IMR-90 (cell line): Measurements from ENCODE around the gene SATB2. TPM values are rescaled to one million over a fixed set of nuclear protein-coding genes. Genes with fewer than 3 reads are reported as not detected.

Source experiments
- ATAC-seq: fragments of 200-7000 bp; cut with Tn5 transposase; 2 replicates; pipeline ENCODE4 v1.9.1; 2020; ENCODE audit warnings: low read depth, mild to moderate bottlenecking, moderate library complexity
- BruUV-seq: library from RNA; stranded (reverse); fragments of 400-500 nt; replicated peaks from 2 replicates; lab custom pipeline; 2021; lab: Mats Ljungman, UMichigan
- CTCF ChIA-PET: fragments of 300-600 bp; formaldehyde crosslinking; extraction: SDS; loops from one replicate; lab custom pipeline; 2021; ENCODE audit warnings: antibody characterized with exemption; lab: Yijun Ruan, JAX
- POLR2A ChIA-PET: fragments of 300-600 bp; sonication (Branson Sonifier 250); formaldehyde crosslinking; loops from one replicate; lab custom pipeline; 2022; ENCODE audit warnings: antibody characterized with exemption; ENCODE audit not compliant: unreplicated experiment; lab: Charles Lee
- DNase-seq: peaks from one replicate; pipeline ENCODE4 v3.0.0; 2013
- H2AFZ ChIP-seq: replicated peaks from 2 replicates; pipeline ENCODE3; 2013; ENCODE audit warnings: low read length, mild to moderate bottlenecking; ENCODE audit not compliant: poor library complexity
- H2AK5ac ChIP-seq: 2 replicates; pipeline ENCODE4 v1.6.1; 2013; ENCODE audit warnings: low read depth, low read length, inconsistent platforms
- H2AK9ac ChIP-seq: replicated peaks from 2 replicates; pipeline ENCODE3; 2013; ENCODE audit warnings: mild to moderate bottlenecking, low read depth, low read length, moderate library complexity; ENCODE audit not compliant: poor library complexity
- H2BK120ac ChIP-seq: 2 replicates; pipeline ENCODE4 v1.6.1; 2013; ENCODE audit warnings: low read depth, low read length, inconsistent platforms
- H2BK15ac ChIP-seq: 3 replicates; pipeline ENCODE4 v1.6.1; 2013; ENCODE audit warnings: low read depth, low read length, inconsistent platforms
- H2BK20ac ChIP-seq: 2 replicates; pipeline ENCODE4 v1.6.1; 2013; ENCODE audit warnings: low read depth, mild to moderate bottlenecking, inconsistent platforms, low read length, moderate library complexity
- H2BK5ac ChIP-seq: 2 replicates; pipeline ENCODE4 v1.6.1; 2013; ENCODE audit warnings: mild to moderate bottlenecking, low read depth, low read length, inconsistent platforms; ENCODE audit not compliant: poor library complexity, severe bottlenecking
- H3K14ac ChIP-seq: replicated peaks from 2 replicates; pipeline ENCODE4 v1.6.1; 2013; ENCODE audit warnings: low read depth, low read length, inconsistent platforms
- H3K18ac ChIP-seq: 2 replicates; pipeline ENCODE4 v1.6.1; 2013; ENCODE audit warnings: low read depth, low read length, control low read depth
- H3K23ac ChIP-seq: 2 replicates; pipeline ENCODE4 v1.6.1; 2013; ENCODE audit warnings: low read depth, low read length, inconsistent platforms
- H3K27ac ChIP-seq: 2 replicates; pipeline ENCODE4 v1.5.1; 2013; ENCODE audit warnings: mild to moderate bottlenecking, control low read depth, low read length; ENCODE audit not compliant: insufficient read depth
- H3K27me3 ChIP-seq: 2 replicates; pipeline ENCODE4 v1.6.1; 2013; ENCODE audit warnings: low read length; ENCODE audit not compliant: control insufficient read depth, insufficient read depth
- H3K36me3 ChIP-seq: 2 replicates; pipeline ENCODE4 v1.6.1; 2013; ENCODE audit warnings: low read length, mixed read lengths; ENCODE audit not compliant: control insufficient read depth, insufficient read depth
- H3K4ac ChIP-seq: 2 replicates; pipeline ENCODE4 v1.6.1; 2013; ENCODE audit warnings: low read depth, low read length, inconsistent platforms
- H3K4me1 ChIP-seq: 2 replicates; pipeline ENCODE4 v1.6.1; 2013; ENCODE audit warnings: low read length, mixed read lengths; ENCODE audit not compliant: control insufficient read depth, insufficient read depth
- H3K4me2 ChIP-seq: 2 replicates; pipeline ENCODE4 v1.6.1; 2013; ENCODE audit warnings: low read depth, mild to moderate bottlenecking, control low read depth, low read length, moderate library complexity
- H3K4me3 ChIP-seq: 2 replicates; pipeline ENCODE4 v1.5.1; 2013; ENCODE audit warnings: low read depth, mild to moderate bottlenecking, control low read depth, low read length, moderate library complexity; ENCODE audit not compliant: insufficient read depth
- H3K56ac ChIP-seq: 2 replicates; pipeline ENCODE4 v1.6.1; 2013; ENCODE audit warnings: low read length, inconsistent platforms; ENCODE audit not compliant: insufficient read depth; ENCODE audit errors: extremely low read depth
- H3K79me1 ChIP-seq, 2 experiments: 2 replicates each; pipeline ENCODE4 v1.6.1; 2013; ENCODE audit warnings: low read length in 2 of 2, inconsistent platforms in 1 of 2, low read depth in 1 of 2
- H3K9ac ChIP-seq: 2 replicates; pipeline ENCODE4 v1.6.1; 2013; ENCODE audit warnings: low read depth, low read length, control low read depth
- H3K9me1 ChIP-seq: 2 replicates; pipeline ENCODE4 v1.6.1; 2013; ENCODE audit warnings: low read length, inconsistent platforms; ENCODE audit not compliant: insufficient read depth
- H3K9me3 ChIP-seq: 2 replicates; pipeline ENCODE4 v1.6.1; 2013; ENCODE audit warnings: low read length; ENCODE audit not compliant: control insufficient read depth, insufficient read depth
- H4K20me1 ChIP-seq: 2 replicates; pipeline ENCODE4 v1.6.1; 2013; ENCODE audit warnings: low read length, inconsistent platforms; ENCODE audit not compliant: insufficient read depth
- H4K5ac ChIP-seq: 2 replicates; pipeline ENCODE4 v1.6.1; 2013; ENCODE audit warnings: mild to moderate bottlenecking, low read depth, low read length, control low read depth
- H4K8ac ChIP-seq, 2 experiments: 2 replicates each; pipeline ENCODE4 v1.6.1; 2013; ENCODE audit warnings: low read depth in 2 of 2, low read length in 2 of 2, control low read depth in 1 of 2, inconsistent platforms in 1 of 2
- H4K91ac ChIP-seq: 2 replicates; pipeline ENCODE4 v1.6.1; 2013; ENCODE audit warnings: low read depth, low read length, inconsistent platforms; ENCODE audit not compliant: insufficient read depth
- POLR2A ChIP-seq: IDR thresholded peaks from 2 replicates; pipeline ENCODE4 v1.6.1; 2012; ENCODE audit warnings: mild to moderate bottlenecking, low read depth, low read length
- RAD21 ChIP-seq: IDR thresholded peaks from 2 replicates; pipeline ENCODE4 v1.6.1; 2012; ENCODE audit warnings: low read length, improper control_type of control experiment
- WGBS, 2 experiments: methylation state at CpG; one replicate each; pipeline versions ENCODE4 v1.1.5 to v1.1.7; 2013; ENCODE audit warnings: missing lambda C conversion rate in 2 of 2; ENCODE audit not compliant: insufficient read length in 1 of 2; ENCODE audit errors: extremely low coverage in 2 of 2; 5-methylcytosine and 5-hydroxymethylcytosine counted together
- dilution Hi-C: fragments of 300-500 bp; cut with HindIII; formaldehyde crosslinking; loops from one replicate; pipeline ENCODE4 v1.14.3; 2018; ENCODE audit warnings: low sequenced_read_pairs; ENCODE audit not compliant: unreplicated experiment
- in situ Hi-C: fragments of 300-500 bp; cut with MboI; formaldehyde crosslinking; loops from 3 replicates; pipeline ENCODE4 v1.14.3; 2019; ENCODE audit warnings: low sequenced_read_pairs, inconsistent platforms, mixed read lengths
- intact Hi-C: fragments of 100-400 bp; cut with micrococcal nuclease; formaldehyde crosslinking; loops from 2 replicates; pipeline ENCODE4 v1.10.0; 2022
- polyA plus RNA-seq, 3 experiments: library from polyadenylated mRNA; depleted of rRNA; stranded (reverse); fragments of >200 nt; gene quantifications; 2 replicates each; pipeline ENCODE4 v1.2.3, GENCODE V29; 2012; ENCODE audit warnings: low replicate concordance in 1 of 3
- total RNA-seq: library from RNA; depleted of rRNA; stranded (reverse); fragments of >200 nt; gene quantifications from 2 replicates; pipeline ENCODE4 v1.2.3, GENCODE V29; 2012

The SATB2 gene
- total and polyA plus RNA-seq, 2 of the 4 experiments (the other 2 are of a cell fraction): 6.2 to 8.4 TPM

- dilution Hi-C loops (no loop called here), intact Hi-C loops (no loop called here), in situ Hi-C loops (loop anchor here (25.0 kb wide), 2 partner anchors 833 to 1108 kb away; no protein-coding TSS in a partner anchor)
- Histone ChIP-seq H4K20me1 (no peaks in the 10 kb centered on the region), H2AK9ac (no peak overlapping the region), H3K4me3 (no peak overlapping the region), H2BK20ac (no peak overlapping the region), H3K4me1 (no peaks in the 10 kb centered on the region), H2BK5ac (no peak overlapping the region), H2BK15ac (no peak overlapping the region), H3K4me2 (no peak overlapping the region), H2AFZ (no peak overlapping the region), H4K91ac (no peak overlapping the region), H3K9ac (no peak overlapping the region), H3K9me1 (no peaks in the 10 kb centered on the region), H3K14ac (no peak overlapping the region), H2AK5ac (no peak overlapping the region), H3K27ac (no peak overlapping the region), H3K18ac (no peak overlapping the region), H3K79me1 (no peaks in the 10 kb centered on the region), H4K8ac (no peak overlapping the region), H3K4ac (no peak overlapping the region), H3K56ac (no peak overlapping the region), H2BK120ac (no peak overlapping the region), H4K5ac (no peak overlapping the region), H3K23ac (no peak overlapping the region), H3K36me3 (no peaks in the 10 kb centered on the region), H3K27me3 (no peaks in the 10 kb centered on the region), H3K9me3 (no peaks in the 10 kb centered on the region)
- CTCF ChIA-PET: no interaction called here
- POLR2A ChIA-PET: no interaction called here
- TF ChIP-seq POLR2A (no peak), RAD21 (no peak)
- DNase-seq: no peak
- no TSS peak for BruUV-seq
- ATAC-seq: no peak
- 60% methylated on average over 2 of the region's 4 CpGs; no CpG with 5 or more reads in 1 of the 2 experiments for WGBS, 2 experiments
Observed at GRCh38 chr2:199495147-199495546, 37.4 kb upstream of the SATB2 start.
